ENCODE data around the gene CDKAL1.

- TF ChIP-seq CTCF (conservative IDR thresholded peaks at IDR 0.05; ENCODE audit: low read depth, low read length) (no peak), EZH2 (IDR thresholded peaks at IDR 0.05; ENCODE audit: low read length, unreplicated experiment) (no peak), EZH2phosphoT487 (IDR thresholded peaks at IDR 0.05; ENCODE audit: borderline replicate concordance, low read length) (no peak)
These were observed 20.6 kb downstream of the CDKAL1 start for GRCh38 chr6:20554817-20555216.
